HepG2 (cell line): ENCODE data around the gene GRAMD4. TPM values are rescaled to one million over a fixed set of nuclear protein-coding genes. Genes with fewer than 3 reads are reported as not detected.

ENCODE experiments used
- ATAC-seq: fragments of 200-7000 bp; cut with Tn5 transposase; 3 replicates; pipeline ENCODE4 v1.9.1; 2020; ENCODE audit warnings: mild to moderate bottlenecking, moderate library complexity
- BruUV-seq: library from RNA; stranded (reverse); fragments of 400-500 nt; replicated peaks from 2 replicates; lab custom pipeline; 2021; lab: Mats Ljungman, UMichigan
- CTCF ChIA-PET: fragments of 300-600 bp; formaldehyde crosslinking; extraction: SDS; loops from one replicate; lab custom pipeline; 2021; ENCODE audit warnings: low total read pairs, inconsistent platforms, low intra/inter-chr PET ratio; lab: Yijun Ruan, JAX
- POLR2A ChIA-PET: fragments of 350-600 bp; sonication (Branson Sonifier 250); formaldehyde crosslinking; loops from one replicate; lab custom pipeline; 2020; ENCODE audit warnings: antibody characterized with exemption, inconsistent platforms; lab: Yijun Ruan, JAX
- DNase-seq: peaks from one replicate; pipeline ENCODE4 v3.0.0-alpha.2; 2015; ENCODE audit warnings: low spot score
- FAIRE-seq: peaks from 3 replicates; lab custom pipeline; 2011; peaks lifted over from hg19 to GRCh38; lab: Jason Lieb, UNC
- H2AFZ ChIP-seq: one replicate; pipeline ENCODE4 v1.6.1; 2011; ENCODE audit warnings: low read length, inconsistent platforms
- H3K27ac ChIP-seq: fragments of 300-600 bp; 3 replicates; pipeline ENCODE4 v1.8.0; 2011; ENCODE audit warnings: mixed run types, mild to moderate bottlenecking, mixed read lengths, low read length, inconsistent platforms; ENCODE audit not compliant: insufficient read depth; ENCODE audit errors: extremely low read length
- H3K27me3 ChIP-seq, 2 experiments: fragments of 200-600 bp in 1 of 2; 2 replicates in 1 of 2; 3 replicates in 1 of 2; pipeline versions ENCODE4 v1.6.0 to v1.8.0; 2011; ENCODE audit warnings: low read length in 2 of 2, mild to moderate bottlenecking in 2 of 2, moderate library complexity in 2 of 2, inconsistent platforms in 1 of 2; ENCODE audit not compliant: insufficient read depth in 2 of 2, control insufficient read depth in 1 of 2
- H3K36me3 ChIP-seq, 2 experiments: fragments of 200-600 bp in 1 of 2; replicated peaks in 1 of 2; 2 replicates in 1 of 2; 3 replicates in 1 of 2; pipeline versions ENCODE4 v1.5.1 to v1.8.0; 2011; ENCODE audit warnings: low read length in 2 of 2, inconsistent platforms in 1 of 2; ENCODE audit not compliant: insufficient read depth in 2 of 2, control insufficient read depth in 1 of 2
- H3K4me1 ChIP-seq: 2 replicates; pipeline ENCODE4 v1.5.1; 2012; ENCODE audit warnings: low read length, inconsistent platforms; ENCODE audit not compliant: insufficient read depth
- H3K4me2 ChIP-seq: 2 replicates; pipeline ENCODE4 v1.6.0; 2011; ENCODE audit warnings: low read depth, low read length, inconsistent platforms
- H3K4me3 ChIP-seq, 3 experiments: fragments of 200-600 bp in 1 of 3; sonication (generic), shearing (Covaris generic) in 1 of 3; replicated peaks in 1 of 3; 2 replicates each; pipeline ENCODE4 v1.5.1; 2011 to 2016; ENCODE audit warnings: low read length in 3 of 3, inconsistent platforms in 2 of 3, low read depth in 2 of 3, mild to moderate bottlenecking in 2 of 3, control low read depth in 1 of 3, mixed read lengths in 1 of 3; ENCODE audit not compliant: insufficient read depth in 1 of 3
- H3K79me2 ChIP-seq: one replicate; pipeline ENCODE4 v1.6.1; 2011; ENCODE audit warnings: low read length, inconsistent platforms; ENCODE audit not compliant: insufficient read depth
- H3K9ac ChIP-seq: 2 replicates; pipeline ENCODE4 v1.6.0; 2011; ENCODE audit warnings: mild to moderate bottlenecking, low read depth, low read length, inconsistent platforms; ENCODE audit not compliant: insufficient read depth
- H3K9me3 ChIP-seq: 2 replicates; pipeline ENCODE4 v1.5.1; 2012; ENCODE audit warnings: mild to moderate bottlenecking, low read length
- H4K20me1 ChIP-seq: 2 replicates; pipeline ENCODE4 v1.6.0; 2011; ENCODE audit warnings: inconsistent platforms, mild to moderate bottlenecking, low read length, moderate library complexity; ENCODE audit not compliant: insufficient read depth
- FOXM1 ChIP-seq: sonication (generic); formaldehyde crosslinking; IDR thresholded peaks from 2 replicates; pipeline ENCODE4 v1.5.0; 2020; ENCODE audit warnings: missing genetic modification reagents
- GZF1 ChIP-seq: sonication (generic); formaldehyde crosslinking; IDR thresholded peaks from 2 replicates; pipeline ENCODE4 v1.5.1; 2020; ENCODE audit warnings: mild to moderate bottlenecking, missing genetic modification reagents
- KAT7 ChIP-seq: IDR thresholded peaks from 2 replicates; pipeline ENCODE4 v1.6.1; 2018; ENCODE audit warnings: borderline replicate concordance, missing compliant biosample characterization
- NR2F1 ChIP-seq, 2 experiments: fragments of 450-650 bp in 1 of 2; formaldehyde crosslinking in 1 of 2; IDR thresholded peaks; 2 replicates each; pipeline versions ENCODE4 v1.5.0 to v1.6.1; 2016 to 2020; ENCODE audit warnings: mild to moderate bottlenecking in 1 of 2, missing compliant biosample characterization in 1 of 2, missing genetic modification reagents in 1 of 2, moderate library complexity in 1 of 2
- SAFB2 ChIP-seq: sonication (generic); formaldehyde crosslinking; IDR thresholded peaks from 2 replicates; pipeline ENCODE4 v1.5.1; 2020; ENCODE audit warnings: missing genetic modification reagents, low read depth, mild to moderate bottlenecking, borderline replicate concordance
- SOX5 ChIP-seq: IDR thresholded peaks from 2 replicates; pipeline ENCODE4 v1.6.1; 2016; ENCODE audit warnings: borderline replicate concordance
- ZNF33A ChIP-seq: sonication (generic); formaldehyde crosslinking; IDR thresholded peaks from 2 replicates; pipeline ENCODE4 v1.5.1; 2020; ENCODE audit warnings: missing genetic modification reagents, mild to moderate bottlenecking, moderate library complexity, borderline replicate concordance
- ZXDC ChIP-seq: sonication (generic); formaldehyde crosslinking; IDR thresholded peaks from 2 replicates; pipeline ENCODE4 v1.5.0; 2020; ENCODE audit warnings: mild to moderate bottlenecking, missing genetic modification reagents
- WGBS: methylation state at CpG from one replicate; pipeline ENCODE4 v1.1.6; 2017; ENCODE audit warnings: low lambda C conversion rate; 5-methylcytosine and 5-hydroxymethylcytosine counted together
- in situ Hi-C: cut with HindIII; loops from 2 replicates; pipeline ENCODE4 v1.10.0; 2017; ENCODE audit warnings: low pct_unique_long_range_greater_than_20kb; ENCODE audit not compliant: extremely low pct_ligation_motif_present
- intact Hi-C: fragments of 100-400 bp; cut with micrococcal nuclease; formaldehyde crosslinking; loops from one replicate; pipeline ENCODE4 v1.10.0; 2022; ENCODE audit not compliant: unreplicated experiment
- polyA plus RNA-seq, 8 experiments: library from polyadenylated mRNA; depleted of rRNA in 3 of 8; stranded (reverse) in 7 of 8; unstranded in 1 of 8; fragments of >200 nt; fragmentation: Illumina TruSeq in 4 of 8; extraction: Trizol in 4 of 8; gene quantifications; 2 replicates each; pipeline versions ENCODE4 v1.2.1 to v1.2.3, GENCODE V29; 2011 to 2016; ENCODE audit warnings: low read depth in 4 of 8, missing spikeins in 1 of 8, mixed read lengths in 1 of 8; ENCODE audit not compliant: insufficient read depth in 1 of 8
- total RNA-seq, 5 experiments: library from RNA; depleted of rRNA; stranded (reverse); fragments of >200 nt; fragmentation: Illumina TruSeq; extraction: Trizol; gene quantifications; 2 replicates each; pipeline ENCODE4 v1.2.3, GENCODE V29; 2016; ENCODE audit warnings: low read depth in 1 of 5
- TF ChIP-seq, protein P1 (sequence below): sonication (generic); formaldehyde crosslinking; IDR thresholded peaks from 2 replicates; pipeline ENCODE4 v1.4.0; 2020; ENCODE audit warnings: low read depth, mild to moderate bottlenecking, missing genetic modification reagents
- TF ChIP-seq, protein P2 (sequence below): sonication (generic); formaldehyde crosslinking; IDR thresholded peaks from 2 replicates; pipeline ENCODE4 v1.4.0; 2020; ENCODE audit warnings: mild to moderate bottlenecking, missing genetic modification reagents

Gene GRAMD4
- total and polyA plus RNA-seq, 2 of the 13 experiments (the other 11 are each of a cell fraction or from before 2014, with no cell fraction given) = 15.2 to 15.7 TPM

GRCh38 chr22:46707305-46707704, 87.1 kb downstream of the GRAMD4 start:
- Histone ChIP-seq H3K4me1 (no peaks in the 10 kb centered on the region; the same call in 1 of the 2 replicates), H3K4me3 (no peak overlapping the region), H4K20me1 (peaks cover 6% of the 10 kb centered on the region; the same call in 1 of the 2 replicates), H3K79me2 (no peaks in the 10 kb centered on the region), H3K36me3 (peaks cover 32 to 79% of the 10 kb centered on the region in 2 experiments), H3K9ac (no peak overlapping the region), H3K27me3 (no peaks in the 10 kb centered on the region)
- FAIRE-seq (no peak), DNase-seq (no peak)
- in situ Hi-C loops = no loop called here
- no TSS peak for BruUV-seq
- TF ChIP-seq, protein P1, sequence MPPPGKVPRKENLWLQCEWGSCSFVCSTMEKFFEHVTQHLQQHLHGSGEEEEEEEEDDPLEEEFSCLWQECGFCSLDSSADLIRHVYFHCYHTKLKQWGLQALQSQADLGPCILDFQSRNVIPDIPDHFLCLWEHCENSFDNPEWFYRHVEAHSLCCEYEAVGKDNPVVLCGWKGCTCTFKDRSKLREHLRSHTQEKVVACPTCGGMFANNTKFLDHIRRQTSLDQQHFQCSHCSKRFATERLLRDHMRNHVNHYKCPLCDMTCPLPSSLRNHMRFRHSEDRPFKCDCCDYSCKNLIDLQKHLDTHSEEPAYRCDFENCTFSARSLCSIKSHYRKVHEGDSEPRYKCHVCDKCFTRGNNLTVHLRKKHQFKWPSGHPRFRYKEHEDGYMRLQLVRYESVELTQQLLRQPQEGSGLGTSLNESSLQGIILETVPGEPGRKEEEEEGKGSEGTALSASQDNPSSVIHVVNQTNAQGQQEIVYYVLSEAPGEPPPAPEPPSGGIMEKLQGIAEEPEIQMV (CRISPR knock-in tag) = no peak
- TF ChIP-seq, all 625 proteins: peak for 0
- intact Hi-C loops = no loop called here
- POLR2A ChIA-PET = interaction anchor here (0.6 kb wide), 1 partner anchor 15 kb away, joined by 3 read pairs; no protein-coding TSS in a partner anchor
- no peak overlapping the region for H2AFZ ChIP-seq
- H3K4me2 ChIP-seq = no peak overlapping the region
- no peak overlapping the region for H3K27ac ChIP-seq
- H3K9me3 ChIP-seq = no peaks in the 10 kb centered on the region
- CTCF ChIA-PET = no interaction called here
- no peak for ATAC-seq
- 88% methylated on average over 13 of the region's 13 CpGs for WGBS

- ChIA-PET CTCF (no interaction called here), POLR2A (no interaction called here)
- Histone ChIP-seq H3K27me3 (no peaks in the 10 kb centered on the region), H3K4me2 (no peak overlapping the region), H3K4me1 (no peaks in the 10 kb centered on the region; the same call in 1 of the 2 replicates), H2AFZ (no peak overlapping the region), H3K9me3 (no peaks in the 10 kb centered on the region), H3K27ac (no peak overlapping the region), H3K9ac (no peak overlapping the region), H3K4me3 (no peak overlapping the region), H3K36me3 (peaks cover 33 to 81% of the 10 kb centered on the region in 2 experiments), H4K20me1 (peaks cover 6% of the 10 kb centered on the region; the same call in 1 of the 2 replicates), H3K79me2 (no peaks in the 10 kb centered on the region)
- BruUV-seq = no TSS peak
- no peak for ATAC-seq
- in situ Hi-C loops (no loop called here), intact Hi-C loops (no loop called here)
- 97% methylated on average over 14 of the region's 32 CpGs for WGBS
- no peak for DNase-seq
- FAIRE-seq = no peak
- TF ChIP-seq ZXDC (CRISPR knock-in tag) (no peak), GZF1 (CRISPR knock-in tag) (no peak), NR2F1 (CRISPR knock-in tag; IDR thresholded peaks at IDR 0.05) (no peak), SOX5 (CRISPR knock-in tag) (no peak), KAT7 (CRISPR knock-in tag) (no peak), SAFB2 (no peak), FOXM1 (CRISPR knock-in tag) (no peak), ZNF33A (CRISPR knock-in tag) (no peak)
- TF ChIP-seq, protein P2, sequence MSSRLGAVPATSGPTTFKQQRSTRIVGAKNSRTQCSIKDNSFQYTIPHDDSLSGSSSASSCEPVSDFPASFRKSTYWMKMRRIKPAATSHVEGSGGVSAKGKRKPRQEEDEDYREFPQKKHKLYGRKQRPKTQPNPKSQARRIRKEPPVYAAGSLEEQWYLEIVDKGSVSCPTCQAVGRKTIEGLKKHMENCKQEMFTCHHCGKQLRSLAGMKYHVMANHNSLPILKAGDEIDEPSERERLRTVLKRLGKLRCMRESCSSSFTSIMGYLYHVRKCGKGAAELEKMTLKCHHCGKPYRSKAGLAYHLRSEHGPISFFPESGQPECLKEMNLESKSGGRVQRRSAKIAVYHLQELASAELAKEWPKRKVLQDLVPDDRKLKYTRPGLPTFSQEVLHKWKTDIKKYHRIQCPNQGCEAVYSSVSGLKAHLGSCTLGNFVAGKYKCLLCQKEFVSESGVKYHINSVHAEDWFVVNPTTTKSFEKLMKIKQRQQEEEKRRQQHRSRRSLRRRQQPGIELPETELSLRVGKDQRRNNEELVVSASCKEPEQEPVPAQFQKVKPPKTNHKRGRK (CRISPR knock-in tag) = no peak
Observed at GRCh38 chr22:46707827-46708570, 87.8 kb downstream of the GRAMD4 start.
